Measurements from ENCODE around the gene ADAMTSL1. TPM values are rescaled to one million over a fixed set of nuclear protein-coding genes. Genes with fewer than 3 reads are reported as not detected.
A peak's percentile ranks its signal among the peaks of the same experiment; 100 is the strongest.

The ADAMTSL1 gene
- total RNA-seq, 1 donor from 2014 or later: 12.6 TPM

- Histone ChIP-seq H3K27ac (ENCODE audit: low read depth, low read length) (no peak overlapping the region), H3K9me3 (ENCODE audit: insufficient read depth, low read depth, low read length) (no peaks in the 10 kb centered on the region), H3K27me3 (ENCODE audit: insufficient read depth, low read length) (no peaks in the 10 kb centered on the region), H2AFZ (ENCODE audit: low read depth, low read length) (no peak overlapping the region), H3K9ac (ENCODE audit: low read length) (no peak overlapping the region), H3K4me1 (ENCODE audit: insufficient read depth, low read length) (peaks cover 4% of the 10 kb centered on the region), H4K20me1 (ENCODE audit: insufficient read depth, low read length) (no peaks in the 10 kb centered on the region), H3K4me3 (ENCODE audit: insufficient read depth, low read depth, low read length) (no peak overlapping the region), H3K79me2 (ENCODE audit: insufficient read depth, low read length) (no peaks in the 10 kb centered on the region), H3K36me3 (ENCODE audit: insufficient read depth, low read length) (no peaks in the 10 kb centered on the region), H3K4me2 (ENCODE audit: low read length) (no peak overlapping the region)
- DNase-seq (ENCODE audit: low read depth): no peak
- H3K36me3 Mint-ChIP-seq (ENCODE audit: low read depth, unreplicated experiment): no peaks in the 10 kb centered on the region
- no peaks in the 10 kb centered on the region for H3K4me1 Mint-ChIP-seq (ENCODE audit: low read depth, unreplicated experiment)
- no peak for FAIRE-seq
- H3K9me3 Mint-ChIP-seq (ENCODE audit: unreplicated experiment): no peaks in the 10 kb centered on the region
- H3K27ac Mint-ChIP-seq (ENCODE audit: unreplicated experiment): no peak overlapping the region
- TF ChIP-seq CTCF (IDR thresholded peaks at IDR 0.05; ENCODE audit: insufficient read depth, low read depth, low read length): no peak
- TF ChIP-seq EZH2 (IDR thresholded peaks at IDR 0.05; ENCODE audit: insufficient read depth, low read length): no peak
- no peaks in the 10 kb centered on the region for H3K27me3 Mint-ChIP-seq (ENCODE audit: low read depth, unreplicated experiment)
- H3K4me3 Mint-ChIP-seq (ENCODE audit: unreplicated experiment): no peak overlapping the region
Measured at GRCh38 chr9:18448101-18448500, 25.9 kb upstream of the ADAMTSL1 start.

GRCh38 chr9:18451406-18451805 lies 22.5 kb upstream of the ADAMTSL1 start:
- Histone ChIP-seq H3K9ac (ENCODE audit: low read length) (no peak overlapping the region), H3K4me3 (ENCODE audit: insufficient read depth, low read depth, low read length) (no peak overlapping the region), H4K20me1 (ENCODE audit: insufficient read depth, low read length) (no peaks in the 10 kb centered on the region), H3K36me3 (ENCODE audit: insufficient read depth, low read length) (no peaks in the 10 kb centered on the region), H2AFZ (ENCODE audit: low read depth, low read length) (no peak overlapping the region), H3K4me1 (ENCODE audit: insufficient read depth, low read length) (peaks cover 4% of the 10 kb centered on the region), H3K4me2 (ENCODE audit: low read length) (no peak overlapping the region), H3K27ac (ENCODE audit: low read depth, low read length) (no peak overlapping the region), H3K79me2 (ENCODE audit: insufficient read depth, low read length) (no peaks in the 10 kb centered on the region), H3K9me3 (ENCODE audit: insufficient read depth, low read depth, low read length) (no peaks in the 10 kb centered on the region), H3K27me3 (ENCODE audit: insufficient read depth, low read length) (no peaks in the 10 kb centered on the region)
- Mint-ChIP-seq H3K4me3 (ENCODE audit: unreplicated experiment) (no peak overlapping the region), H3K36me3 (ENCODE audit: low read depth, unreplicated experiment) (no peaks in the 10 kb centered on the region), H3K4me1 (ENCODE audit: low read depth, unreplicated experiment) (no peaks in the 10 kb centered on the region), H3K27ac (ENCODE audit: unreplicated experiment) (no peak overlapping the region), H3K27me3 (ENCODE audit: low read depth, unreplicated experiment) (no peaks in the 10 kb centered on the region), H3K9me3 (ENCODE audit: unreplicated experiment) (no peaks in the 10 kb centered on the region)
- TF ChIP-seq CTCF (IDR thresholded peaks at IDR 0.05; ENCODE audit: insufficient read depth, low read depth, low read length) (no peak), EZH2 (IDR thresholded peaks at IDR 0.05; ENCODE audit: insufficient read depth, low read length) (no peak)
- DNase-seq (ENCODE audit: low read depth) (no peak), FAIRE-seq (peak; percentile 34)

- Histone ChIP-seq H3K4me2 (ENCODE audit: low read length) (no peak overlapping the region), H3K27me3 (ENCODE audit: insufficient read depth, low read length) (no peaks in the 10 kb centered on the region), H4K20me1 (ENCODE audit: insufficient read depth, low read length) (no peaks in the 10 kb centered on the region), H3K4me3 (ENCODE audit: insufficient read depth, low read depth, low read length) (no peak overlapping the region), H3K9me3 (ENCODE audit: insufficient read depth, low read depth, low read length) (no peaks in the 10 kb centered on the region), H3K4me1 (ENCODE audit: insufficient read depth, low read length) (peaks cover 1% of the 10 kb centered on the region), H3K27ac (ENCODE audit: low read depth, low read length) (no peak overlapping the region), H3K79me2 (ENCODE audit: insufficient read depth, low read length) (no peaks in the 10 kb centered on the region), H2AFZ (ENCODE audit: low read depth, low read length) (no peak overlapping the region), H3K9ac (ENCODE audit: low read length) (no peak overlapping the region), H3K36me3 (ENCODE audit: insufficient read depth, low read length) (no peaks in the 10 kb centered on the region)
- no peak for FAIRE-seq
- Mint-ChIP-seq H3K27ac (ENCODE audit: unreplicated experiment) (no peak overlapping the region), H3K9me3 (ENCODE audit: unreplicated experiment) (no peaks in the 10 kb centered on the region), H3K36me3 (ENCODE audit: low read depth, unreplicated experiment) (no peaks in the 10 kb centered on the region), H3K4me1 (ENCODE audit: low read depth, unreplicated experiment) (no peaks in the 10 kb centered on the region), H3K4me3 (ENCODE audit: unreplicated experiment) (no peak overlapping the region), H3K27me3 (ENCODE audit: low read depth, unreplicated experiment) (no peaks in the 10 kb centered on the region)
- DNase-seq (ENCODE audit: low read depth): no peak
- TF ChIP-seq EZH2 (IDR thresholded peaks at IDR 0.05; ENCODE audit: insufficient read depth, low read length): no peak
- TF ChIP-seq CTCF (IDR thresholded peaks at IDR 0.05; ENCODE audit: insufficient read depth, low read depth, low read length): no peak
Measured at GRCh38 chr9:18452276-18452675, 21.7 kb upstream of the ADAMTSL1 start.

Data from astrocyte (in vitro differentiated cells and primary cell).